SU-DHL-6 (cell line): Measurements from ENCODE around the gene AKIP1.
"Not testable (repeated sequence)": the region's sequence is repeated elsewhere in the genome, so short reads cannot be mapped to it uniquely, and the experiment has no call there.

ENCODE experiments used
- H2AFZ ChIP-seq: fragments of 200-600 bp; sonication (generic); 2 replicates; pipeline ENCODE4 v1.6.1; 2014; ENCODE audit warnings: low read depth, mild to moderate bottlenecking, moderate library complexity, mixed read lengths, antibody characterized with exemption, low read length; ENCODE audit not compliant: severe bottlenecking
- H3F3A ChIP-seq: fragments of 200-600 bp; shearing (Covaris generic); 2 replicates; pipeline ENCODE4 v1.6.0; 2016; ENCODE audit warnings: antibody characterized with exemption, mild to moderate bottlenecking; ENCODE audit not compliant: insufficient read depth
- H3K27ac ChIP-seq: fragments of 200-600 bp; sonication (generic); 2 replicates; pipeline ENCODE4 v1.5.1; 2016; ENCODE audit warnings: low read depth, mild to moderate bottlenecking, low read length, moderate library complexity, mixed read lengths
- H3K27me3 ChIP-seq: fragments of 200-600 bp; sonication (generic), shearing (Covaris generic); 2 replicates; pipeline ENCODE4 v1.6.0; 2014; ENCODE audit warnings: mild to moderate bottlenecking, low read length
- H3K36me3 ChIP-seq: fragments of 200-600 bp; sonication (generic); 2 replicates; pipeline ENCODE4 v1.6.1; 2014; ENCODE audit warnings: mild to moderate bottlenecking, low read length, mixed read lengths
- H3K4me2 ChIP-seq: fragments of 300-600, 200-600 bp; shearing (Covaris generic), sonication (generic); 2 replicates; pipeline ENCODE4 v1.6.0; 2014; ENCODE audit warnings: low read length, low read depth, mild to moderate bottlenecking; ENCODE audit not compliant: poor library complexity, severe bottlenecking
- H3K4me3 ChIP-seq: fragments of 200-600 bp; sonication (generic); 2 replicates; pipeline ENCODE4 v1.5.1; 2014; ENCODE audit warnings: antibody characterized with exemption, low read length, mild to moderate bottlenecking, mixed read lengths; ENCODE audit not compliant: insufficient read depth, poor library complexity, severe bottlenecking
- H3K79me2 ChIP-seq: fragments of 200-600 bp; sonication (generic); 2 replicates; pipeline ENCODE4 v1.6.1; 2014; ENCODE audit warnings: mild to moderate bottlenecking, low read length, moderate library complexity; ENCODE audit not compliant: insufficient read depth
- H3K9ac ChIP-seq: fragments of 200-600 bp; sonication (generic); 2 replicates; pipeline ENCODE4 v1.7.0; 2014; ENCODE audit warnings: mild to moderate bottlenecking, low read length
- H3K9me2 ChIP-seq: fragments of 200-600 bp; sonication (generic); replicated peaks from 2 replicates; pipeline ENCODE4 v1.6.1; 2014; ENCODE audit warnings: low read length; ENCODE audit not compliant: insufficient read depth
- H3K9me3 ChIP-seq: fragments of 200-600 bp; sonication (generic); 2 replicates; pipeline ENCODE4 v1.6.1; 2014; ENCODE audit warnings: low read length, mixed read lengths; ENCODE audit not compliant: insufficient read depth
- H4K20me1 ChIP-seq: fragments of 200-600 bp; sonication (generic); 2 replicates; pipeline ENCODE4 v1.6.1; 2014; ENCODE audit warnings: low read depth, mild to moderate bottlenecking, antibody characterized with exemption, low read length, moderate library complexity, mixed read lengths
- CTCF ChIP-seq: fragments of 200-600 bp; sonication (generic); IDR thresholded peaks from one replicate; pipeline ENCODE4 v1.5.1; 2017; ENCODE audit warnings: antibody characterized with exemption, mild to moderate bottlenecking, low read length, moderate library complexity; ENCODE audit not compliant: insufficient read depth, poor library complexity, severe bottlenecking
- EZH2phosphoT487 ChIP-seq: fragments of 200-600 bp; sonication (generic), shearing (Covaris generic); conservative IDR thresholded peaks from 2 replicates; pipeline ENCODE4 v1.6.1; 2018; ENCODE audit warnings: mild to moderate bottlenecking, antibody characterized with exemption, low read length, moderate library complexity, mixed read lengths

AKIP1 gene

GRCh38 chr11:8933931-8934330 lies 22.9 kb downstream of the AKIP1 start:
- Histone ChIP-seq H2AFZ (no peak overlapping the region), H3F3A (no peaks in the 10 kb centered on the region), H3K9me2 (no peaks in the 10 kb centered on the region), H3K27ac (no peak overlapping the region), H4K20me1 (no peaks in the 10 kb centered on the region), H3K36me3 (no peaks in the 10 kb centered on the region), H3K4me2 (no peak overlapping the region), H3K9me3 (no peaks in the 10 kb centered on the region), H3K4me3 (no peak overlapping the region), H3K27me3 (no peaks in the 10 kb centered on the region), H3K79me2 (no peaks in the 10 kb centered on the region), H3K9ac (no peak overlapping the region)
- no peak for TF ChIP-seq CTCF
- no peak for TF ChIP-seq EZH2phosphoT487

DNA sequence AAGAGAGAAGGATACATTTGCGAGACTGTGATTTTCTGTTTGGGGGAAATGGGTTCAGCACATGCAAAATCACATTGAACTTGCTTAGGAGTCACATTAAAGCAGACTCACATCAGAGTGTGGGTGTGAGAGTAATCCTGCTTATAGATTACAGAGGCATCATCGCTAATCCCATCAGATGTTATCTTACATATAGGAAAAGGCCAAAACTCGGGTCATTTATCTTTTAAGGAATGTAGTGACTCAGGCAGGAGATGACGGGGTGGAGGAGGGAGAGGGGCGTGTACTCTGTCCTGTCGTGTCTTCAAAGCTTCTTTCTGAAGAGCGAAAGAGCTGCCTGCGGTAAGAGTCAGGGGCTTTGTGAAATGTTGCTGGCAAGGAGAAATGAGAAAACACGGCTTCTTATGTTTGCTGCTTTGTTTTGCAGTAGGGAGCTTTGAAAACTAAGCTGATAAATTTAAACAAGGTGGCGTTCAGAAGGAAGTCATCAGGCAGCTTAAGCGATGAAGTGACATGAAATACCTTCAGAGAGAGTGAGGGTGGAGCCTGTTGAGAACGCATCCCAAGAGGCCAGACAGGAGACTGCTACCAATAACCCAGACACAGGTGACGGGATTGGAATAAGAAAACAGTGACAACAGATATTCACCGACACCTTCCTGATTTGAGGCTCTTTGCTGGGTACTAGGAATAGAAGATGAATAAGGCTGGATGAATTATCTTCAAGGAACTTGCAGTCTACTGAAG lies 23.9 kb downstream of the AKIP1 start:
- no peak overlapping the region for H3K27ac ChIP-seq
- no peaks in the 10 kb centered on the region for H3K27me3 ChIP-seq
- no peaks in the 10 kb centered on the region for H4K20me1 ChIP-seq
- H3K9me2 ChIP-seq = no peaks in the 10 kb centered on the region
- H3K9me3 ChIP-seq = no peaks in the 10 kb centered on the region
- TF ChIP-seq EZH2phosphoT487 (no peak), CTCF (no peak)
- H3K4me3 ChIP-seq = no peak overlapping the region
- no peak overlapping the region for H3K9ac ChIP-seq
- H3K36me3 ChIP-seq = no peaks in the 10 kb centered on the region
- no peak overlapping the region for H3K4me2 ChIP-seq
- H3F3A ChIP-seq = no peaks in the 10 kb centered on the region
- no peaks in the 10 kb centered on the region for H3K79me2 ChIP-seq
- H2AFZ ChIP-seq = no peak overlapping the region

DNA sequence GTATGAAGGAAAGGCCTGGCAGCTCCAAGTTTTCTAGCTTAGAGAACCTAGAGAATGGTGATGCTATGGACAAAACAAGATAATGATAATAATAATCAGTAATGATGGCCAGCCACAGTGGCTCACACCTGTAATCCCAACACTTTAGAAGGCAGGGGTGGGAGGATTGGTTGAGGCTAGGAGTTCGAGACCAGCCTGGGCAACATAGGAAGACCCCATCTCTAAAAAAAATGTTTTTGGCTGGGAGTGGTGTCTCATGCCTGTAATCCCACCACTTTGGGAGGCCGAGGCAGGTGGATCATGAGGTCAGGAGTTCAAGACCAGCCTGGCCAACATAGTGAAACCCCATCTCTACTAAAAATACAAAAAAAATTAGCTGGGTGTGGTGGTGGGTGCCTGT lies 24.8 kb downstream of the AKIP1 start:
- not testable (repeated sequence) for H3K36me3 ChIP-seq, H3F3A ChIP-seq, H3K9ac ChIP-seq, H2AFZ ChIP-seq, H3K9me2 ChIP-seq, H3K9me3 ChIP-seq, H3K27me3 ChIP-seq, H3K4me3 ChIP-seq, H3K79me2 ChIP-seq, H4K20me1 ChIP-seq, H3K27ac ChIP-seq, H3K4me2 ChIP-seq

GRCh38 chr11:8937159-8937558 lies 26.2 kb downstream of the AKIP1 start:
- TF ChIP-seq EZH2phosphoT487 = no peak
- TF ChIP-seq CTCF = no peak
- H3K9ac ChIP-seq = no peak overlapping the region
- H4K20me1 ChIP-seq = no peaks in the 10 kb centered on the region
- no peaks in the 10 kb centered on the region for H3K36me3 ChIP-seq
- no peaks in the 10 kb centered on the region for H3K9me2 ChIP-seq
- H3K79me2 ChIP-seq = no peaks in the 10 kb centered on the region
- no peak overlapping the region for H3K27ac ChIP-seq
- H3K4me3 ChIP-seq = no peak overlapping the region
- no peaks in the 10 kb centered on the region for H3K27me3 ChIP-seq
- no peak overlapping the region for H3K4me2 ChIP-seq
- H3K9me3 ChIP-seq = no peaks in the 10 kb centered on the region
- H3F3A ChIP-seq = no peaks in the 10 kb centered on the region
- no peak overlapping the region for H2AFZ ChIP-seq
